ENCODE measurements around the gene SEPSECS.
A peak's percentile ranks its signal among the peaks of the same experiment; 100 is the strongest.

Gene SEPSECS

DNA sequence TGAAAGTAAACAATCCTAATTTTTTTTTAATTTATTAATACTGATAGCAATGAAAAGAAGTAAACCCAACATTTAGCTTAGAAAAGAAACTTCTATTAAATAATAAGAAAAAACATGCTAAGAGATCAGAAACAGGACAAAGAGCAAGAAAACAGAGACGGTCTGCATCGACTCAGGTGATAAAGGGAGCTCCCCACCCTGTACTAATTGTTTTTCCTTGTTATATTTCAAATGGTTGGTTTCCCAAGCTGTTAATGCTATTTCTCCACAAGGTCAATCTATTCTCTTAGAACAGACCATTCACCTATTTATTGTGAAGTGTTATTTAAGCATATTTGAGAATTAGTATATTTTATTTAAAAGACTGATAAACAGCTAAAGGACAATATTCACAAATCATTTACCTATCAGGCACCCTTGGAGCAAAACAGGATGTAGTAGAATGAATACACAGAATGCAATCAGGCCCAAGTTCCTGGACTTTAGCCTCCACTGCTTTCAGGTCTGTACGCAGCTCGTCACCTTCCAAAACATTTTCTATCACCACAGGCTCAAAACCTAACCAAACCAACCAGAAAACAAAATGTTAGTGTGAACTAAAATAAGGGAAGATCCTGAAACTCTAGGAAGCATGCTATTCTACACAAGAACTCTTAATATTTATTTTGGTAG lies 5.5 kb downstream of the SEPSECS start:
- DNase-seq, result no peak

DNA sequence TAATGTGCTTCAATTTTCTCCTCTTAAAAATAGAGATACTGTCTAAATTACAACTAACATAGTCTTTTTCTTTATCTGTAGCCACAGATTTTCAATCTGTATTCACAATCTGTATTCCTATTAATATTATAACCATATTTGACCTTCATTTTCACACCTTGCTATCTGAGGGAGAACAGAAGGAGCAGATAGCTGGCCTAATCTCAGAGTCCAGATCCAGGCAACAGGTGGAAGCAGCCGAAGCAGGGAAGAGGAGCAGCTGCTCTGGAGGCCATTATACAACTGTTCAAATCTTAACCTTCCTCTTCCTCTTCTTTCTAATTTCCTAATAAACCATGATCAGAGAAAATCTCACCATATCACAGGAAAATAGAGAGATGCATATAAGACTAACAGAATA lies 14.2 kb downstream of the SEPSECS start:
- DNase-seq, result no peak

DNA sequence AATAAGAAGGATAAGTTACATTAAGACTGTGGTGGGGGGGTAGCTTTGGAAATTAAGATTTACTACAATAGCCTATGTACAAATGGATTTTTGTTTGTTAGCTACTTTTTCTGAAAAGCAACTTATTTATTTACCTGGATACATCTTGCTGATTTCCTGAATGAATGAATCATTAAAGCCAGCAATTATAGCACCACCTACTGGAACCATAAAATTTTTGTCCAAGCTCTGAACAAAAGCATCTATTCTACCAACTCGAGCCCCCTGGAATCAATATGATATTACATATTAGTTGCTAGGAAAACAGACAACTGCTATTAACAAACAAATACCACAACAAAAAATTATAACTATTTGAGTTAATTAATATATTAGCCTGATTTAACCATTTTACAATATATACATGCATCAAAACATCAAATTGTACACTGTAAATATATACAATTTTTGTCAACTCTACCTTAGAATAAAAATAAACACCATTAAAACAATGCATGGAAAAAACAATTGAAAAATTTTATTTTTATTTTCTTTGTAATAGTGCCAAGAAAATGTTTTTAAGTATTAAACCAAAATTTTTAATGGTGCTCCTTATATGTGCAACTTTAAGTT lies 15.3 kb downstream of the SEPSECS start:
- DNase-seq, result peak in 1 of 2 experiments; percentile 37

DNA sequence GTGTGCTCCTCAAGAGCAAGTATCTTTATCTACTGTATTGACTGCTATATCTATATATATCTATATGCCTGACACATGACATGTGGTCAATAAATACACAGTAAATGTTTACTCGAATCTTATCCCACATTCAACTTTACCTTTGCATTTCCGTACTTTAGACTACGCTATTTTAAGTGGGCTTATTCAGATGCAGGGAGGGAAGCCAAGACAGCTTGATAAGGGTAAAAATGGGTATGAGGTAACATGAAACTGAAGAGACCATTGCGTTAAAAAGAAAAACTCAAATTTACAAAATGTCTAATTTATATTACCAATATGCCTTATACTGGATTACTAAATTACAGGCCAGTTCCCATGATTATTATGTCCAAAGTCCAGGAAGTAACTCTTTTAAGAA lies 17.8 kb downstream of the SEPSECS start:
- no peak for DNase-seq

DNA sequence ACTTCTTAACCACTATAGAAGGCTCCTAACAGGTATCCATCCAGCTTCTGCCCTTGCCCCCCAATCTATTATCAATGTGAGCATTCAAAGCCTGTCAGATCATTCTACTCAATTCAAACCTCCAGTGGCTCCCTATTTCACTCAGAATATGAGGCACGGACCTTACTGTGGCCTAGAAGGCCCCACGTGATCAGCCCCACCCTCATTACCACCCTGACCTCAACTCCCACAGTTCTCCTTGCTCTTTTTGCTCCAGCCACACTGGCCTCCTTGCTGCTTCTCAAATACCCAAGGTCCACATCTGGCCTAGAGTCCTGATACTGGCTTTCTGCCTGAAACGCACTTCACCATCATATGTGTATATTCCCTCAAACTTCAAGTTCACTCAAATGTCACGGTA lies 18.7 kb downstream of the SEPSECS start:
- no peak for DNase-seq

DNA sequence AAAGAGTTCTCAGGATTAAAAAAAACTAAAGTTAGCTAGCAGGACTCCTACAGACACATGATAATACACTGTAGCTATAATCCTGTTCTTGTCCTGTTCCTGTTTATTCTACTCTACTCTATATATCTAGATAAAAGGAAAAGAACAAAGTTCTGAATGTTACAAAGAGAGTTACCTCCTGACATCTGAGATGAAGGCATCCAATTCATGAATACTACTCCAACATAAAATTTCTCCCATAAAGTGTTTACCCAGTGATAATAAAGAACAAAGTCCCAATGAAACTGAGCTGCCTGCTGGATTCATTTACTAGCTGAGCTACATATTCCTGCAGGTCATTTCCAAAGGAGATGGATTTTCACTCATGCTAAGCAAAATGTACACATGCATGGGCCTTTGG lies 27.1 kb downstream of the SEPSECS start:
- DNase-seq, result no peak

DNA sequence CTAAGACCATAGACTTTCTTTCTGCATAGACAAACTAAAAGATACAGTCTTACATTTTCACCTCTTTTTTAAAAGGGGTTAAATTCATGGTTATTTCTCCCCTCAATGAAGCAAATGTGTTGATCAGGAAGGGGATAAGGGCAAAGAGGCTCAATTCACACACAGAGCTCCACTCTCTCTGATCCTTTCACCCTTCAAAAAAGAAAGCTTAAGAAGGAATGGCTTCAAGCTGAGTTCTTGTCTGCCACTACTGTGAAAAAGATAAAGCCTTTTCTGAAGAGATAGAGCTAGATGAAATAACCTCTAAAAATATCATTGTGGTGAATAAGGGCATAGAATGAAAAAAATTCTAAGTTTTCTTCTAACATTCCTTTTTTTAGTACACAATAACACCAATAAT lies 28.3 kb downstream of the SEPSECS start:
- no peak for DNase-seq

DNA sequence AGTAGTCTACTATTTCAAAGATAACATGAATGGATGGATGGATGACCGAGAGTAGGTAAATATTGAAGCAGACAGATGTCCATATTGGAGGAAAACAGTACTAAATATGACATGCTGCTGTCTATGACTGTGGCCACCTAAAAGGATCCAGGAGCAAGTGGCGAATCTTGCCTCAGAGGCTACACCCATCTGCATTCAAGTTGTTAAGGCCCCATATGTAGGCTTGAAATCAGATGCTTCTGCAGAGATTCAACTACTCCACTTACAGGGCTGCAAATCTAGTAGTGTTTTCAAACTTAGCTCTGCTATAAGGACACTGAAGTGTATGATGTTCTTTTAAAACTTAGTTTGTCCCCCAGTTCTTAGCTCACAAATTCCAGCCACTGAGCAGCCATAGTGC lies 28.9 kb downstream of the SEPSECS start:
- DNase-seq, result no peak

DNA sequence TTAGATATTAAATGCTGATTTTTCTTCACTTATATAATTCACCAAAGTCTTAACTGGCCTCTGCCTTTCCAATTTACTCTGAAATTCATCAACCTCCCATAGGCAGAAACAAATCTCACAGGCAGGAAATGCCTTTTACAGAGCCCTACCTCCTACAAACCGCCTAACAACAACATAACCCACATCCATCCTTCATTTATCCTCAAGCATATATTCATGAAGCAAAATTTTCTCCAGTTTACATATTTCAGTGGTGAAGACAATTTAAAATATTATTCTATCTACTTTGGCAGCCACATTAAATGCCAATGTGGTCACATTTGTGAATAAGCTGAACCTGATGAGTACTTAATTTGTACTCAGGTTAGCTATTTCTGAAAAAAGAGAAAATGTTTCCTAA lies 30.3 kb downstream of the SEPSECS start:
- DNase-seq, result no peak

DNA sequence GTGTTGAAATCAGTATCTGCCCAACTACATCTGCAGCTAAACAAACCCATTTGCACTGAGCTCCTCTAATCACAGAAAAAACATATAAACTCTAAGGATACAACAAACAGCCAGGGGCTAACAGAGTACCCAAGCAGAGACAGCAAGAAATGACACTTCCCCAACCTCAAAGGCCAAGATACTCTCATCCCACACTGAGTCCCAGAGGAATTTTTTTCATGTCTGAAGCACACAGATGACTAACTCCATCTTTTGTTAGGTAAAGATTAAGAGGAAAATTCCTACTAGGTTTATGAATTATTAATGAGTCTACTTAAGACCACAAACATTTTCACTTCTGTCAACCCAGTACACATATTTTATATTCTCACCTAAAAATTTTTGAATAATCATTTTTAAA lies 31.6 kb downstream of the SEPSECS start:
- no peak for DNase-seq

DNA sequence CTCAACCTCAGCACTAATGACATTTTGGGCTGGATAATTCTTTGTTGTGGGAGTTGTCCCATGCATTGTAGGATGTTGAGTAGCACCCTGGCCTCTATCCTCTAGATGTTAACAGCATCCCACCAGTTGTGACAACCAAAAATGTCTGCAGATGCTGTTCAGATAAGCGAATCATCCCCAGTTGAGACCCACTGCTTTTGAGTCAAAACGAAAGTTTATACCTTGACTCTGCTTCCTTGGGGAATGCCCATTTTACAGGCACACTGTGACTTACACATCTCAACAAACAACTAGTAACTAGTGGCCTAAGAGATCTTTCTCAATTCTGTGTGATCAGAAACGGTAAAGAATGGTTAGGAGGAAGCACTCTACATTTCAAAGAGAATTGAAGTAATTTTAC lies 37.0 kb downstream of the SEPSECS start:
- no peak for DNase-seq

DNA sequence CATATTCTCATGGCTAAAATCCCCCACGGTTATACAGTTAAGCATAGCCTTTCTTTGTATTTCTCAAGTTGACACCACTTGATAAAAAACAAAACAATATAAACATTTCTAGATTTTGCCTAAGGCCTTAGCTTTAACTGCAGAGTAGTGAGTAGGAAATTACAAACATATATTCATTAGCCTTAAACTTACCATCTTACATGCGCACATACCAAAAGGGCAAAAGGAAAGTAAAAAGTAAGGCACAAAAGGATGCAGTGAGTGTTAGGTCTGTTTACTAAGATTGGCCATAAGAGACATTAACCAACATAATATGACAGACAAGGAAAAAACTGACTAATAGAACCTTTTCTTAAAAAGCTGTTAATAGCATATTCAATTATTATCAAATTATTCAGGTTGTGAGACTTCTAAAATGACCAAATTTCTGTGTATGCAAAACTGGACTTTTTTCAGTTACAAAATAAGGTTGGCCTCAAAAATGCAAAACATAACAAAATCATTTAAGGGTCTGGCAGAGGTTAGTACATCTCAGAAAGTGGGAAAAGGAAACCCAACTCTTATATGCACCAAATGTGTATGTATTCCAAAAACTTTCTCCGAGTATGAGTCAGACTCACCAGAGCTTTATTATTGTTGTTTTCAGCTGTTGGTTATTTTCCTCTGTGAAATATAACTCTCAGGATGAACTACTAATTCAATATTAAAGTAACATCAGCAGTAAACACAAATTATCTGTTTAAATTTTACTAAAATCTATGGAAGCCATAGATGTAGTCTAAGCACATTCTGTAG lies 39.9 kb downstream of the SEPSECS start:
- DNase-seq, result no peak

DNA sequence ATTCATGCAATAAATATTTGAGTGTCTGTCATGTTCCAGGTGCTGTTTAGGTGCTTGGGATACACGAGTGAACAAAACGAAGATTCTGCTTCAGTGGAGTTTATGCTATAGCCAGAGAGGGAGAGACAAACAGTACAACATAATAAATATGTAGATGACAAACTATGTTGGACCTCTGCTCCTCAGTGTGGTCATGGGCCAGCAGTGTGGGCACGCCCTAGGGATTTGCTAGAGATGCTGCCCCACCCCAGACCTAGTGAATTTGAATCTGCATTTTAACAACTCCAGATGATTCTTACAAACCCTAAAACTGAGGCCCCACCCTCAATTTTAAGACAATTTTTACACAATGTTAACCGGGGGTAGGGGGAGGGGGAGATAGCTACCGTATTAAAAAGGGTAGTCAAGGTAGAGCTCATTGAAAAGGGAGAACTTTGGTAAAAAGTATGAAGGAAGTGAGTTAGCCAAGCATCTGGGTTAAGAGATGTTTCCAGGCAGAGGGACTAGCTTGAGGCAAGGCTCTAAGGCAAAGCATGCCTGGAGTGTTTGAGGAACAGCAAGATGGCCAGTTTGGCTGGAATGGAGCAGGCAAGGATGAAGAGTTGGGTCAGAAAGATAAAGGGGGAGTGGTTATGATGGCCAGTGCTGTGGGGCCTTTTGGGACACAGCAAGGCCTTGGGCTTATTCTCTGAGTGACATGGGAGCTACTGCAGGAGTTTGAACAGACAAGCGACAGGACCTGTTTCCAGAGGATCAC lies 42.4 kb downstream of the SEPSECS start:
- DNase-seq, result no peak

DNA sequence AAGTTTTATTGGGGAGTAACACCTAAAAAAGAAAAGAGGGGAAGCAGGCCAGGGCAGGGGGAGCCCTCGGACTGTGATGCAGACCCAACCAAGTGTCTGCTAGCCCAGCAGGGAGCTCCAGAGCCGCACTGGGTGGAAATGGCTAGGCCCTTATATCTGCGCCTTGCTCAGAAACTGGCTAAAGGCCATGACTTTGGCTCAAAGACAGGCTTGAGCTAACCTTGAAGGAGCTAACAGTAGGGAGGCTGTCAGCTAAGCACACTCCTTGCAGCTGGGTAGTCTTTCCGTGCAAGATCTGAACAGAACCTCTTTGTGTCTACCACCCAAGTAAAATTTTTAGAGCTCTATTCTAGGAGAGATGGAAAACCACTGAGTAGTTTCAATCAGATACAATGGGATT lies 43.0 kb downstream of the SEPSECS start:
- no peak for DNase-seq

DNA sequence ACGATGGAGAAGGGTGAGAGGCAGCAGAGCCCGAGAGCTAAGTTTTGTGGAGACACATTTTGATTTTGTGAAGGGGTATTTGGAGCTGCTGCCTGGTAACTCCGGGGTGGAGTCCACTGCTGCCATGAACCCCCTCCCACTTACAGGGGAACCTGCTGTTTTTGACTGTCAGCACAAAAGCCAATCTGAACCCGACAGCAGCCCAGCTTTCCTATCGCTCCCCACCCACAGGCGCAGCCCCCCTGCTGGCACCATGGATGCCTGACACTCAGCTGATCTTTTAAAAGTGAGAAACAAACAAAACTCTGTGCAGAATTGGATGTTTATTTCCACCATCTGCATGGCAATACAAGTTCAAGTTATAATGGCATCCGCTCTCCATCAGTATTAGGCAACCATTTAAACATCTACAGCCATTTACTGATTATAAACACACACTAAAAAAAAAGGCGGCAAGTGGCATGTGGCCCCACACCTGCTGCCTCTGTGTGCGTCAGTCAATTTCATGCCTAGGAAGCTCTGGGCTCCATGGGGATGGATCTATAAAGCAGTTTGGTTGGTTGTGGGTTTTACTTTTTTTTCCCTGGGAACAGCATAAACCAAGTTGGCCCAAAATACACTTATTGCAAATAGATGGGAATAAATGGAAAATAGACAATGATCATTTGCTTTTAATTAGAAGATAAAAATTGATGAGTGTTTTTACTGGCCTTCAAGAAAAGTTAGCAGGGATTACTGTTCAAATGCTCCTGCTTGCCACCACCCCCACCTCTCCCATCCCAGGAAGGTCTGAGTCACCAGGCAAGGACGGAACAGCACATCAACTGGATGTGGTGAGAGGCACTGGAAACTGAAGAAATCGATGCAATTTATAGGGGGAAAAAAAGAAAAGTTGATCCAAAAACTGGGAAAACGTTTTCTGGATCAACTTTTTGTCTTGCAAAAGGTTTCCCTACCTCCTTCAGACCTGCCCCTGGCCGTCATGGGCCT lies 46.0 kb downstream of the SEPSECS start:
- DNase-seq, result no peak

DNA sequence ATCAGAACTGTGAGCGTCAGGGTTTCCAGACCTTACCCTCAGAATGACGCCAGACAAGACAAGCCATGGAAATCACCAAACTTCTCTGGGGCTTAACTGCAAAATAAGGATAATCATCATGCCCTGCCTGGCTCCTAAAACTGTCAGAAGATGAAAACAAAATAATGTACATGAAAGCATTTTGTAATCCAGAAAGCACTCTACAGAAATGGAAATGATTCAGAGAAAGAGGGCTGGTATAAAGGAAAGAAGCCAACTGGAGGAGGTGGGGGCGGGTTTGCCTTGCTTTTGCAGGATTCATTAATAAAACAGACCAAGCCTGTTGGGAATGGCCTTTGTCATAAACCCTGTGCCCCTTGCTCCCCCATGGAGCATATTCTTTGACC lies 47.3 kb downstream of the SEPSECS start:
- DNase-seq, result no peak

DNA sequence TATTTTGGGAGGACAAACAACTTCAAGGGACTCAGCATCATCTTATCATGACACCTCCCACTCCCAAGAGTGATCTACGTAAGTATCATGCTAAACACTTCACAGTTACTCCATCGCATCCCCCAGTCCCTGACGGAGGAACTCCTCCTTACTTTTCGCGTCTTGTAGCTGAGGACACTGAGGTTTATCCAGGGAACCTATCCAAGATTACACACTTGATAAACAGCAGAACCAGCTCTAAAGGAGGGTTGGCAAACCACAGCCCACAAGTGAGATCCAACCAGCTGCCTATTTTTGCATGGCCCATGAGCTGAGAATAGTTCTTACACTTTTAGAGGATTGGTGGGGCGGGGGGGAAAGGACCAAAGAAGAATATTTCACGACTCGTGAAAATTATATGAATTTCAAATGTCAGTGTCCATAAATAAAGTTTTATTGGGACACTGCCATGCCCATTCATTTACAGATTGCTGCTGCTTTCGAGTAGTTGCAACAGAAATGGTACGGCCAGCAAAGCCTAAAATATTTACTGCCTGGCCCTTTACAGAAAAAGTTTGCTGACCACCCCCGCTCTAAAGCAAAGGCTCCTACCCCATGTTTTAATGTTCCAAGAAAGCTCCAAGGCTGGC lies 47.8 kb downstream of the SEPSECS start:
- DNase-seq, result no peak

DNA sequence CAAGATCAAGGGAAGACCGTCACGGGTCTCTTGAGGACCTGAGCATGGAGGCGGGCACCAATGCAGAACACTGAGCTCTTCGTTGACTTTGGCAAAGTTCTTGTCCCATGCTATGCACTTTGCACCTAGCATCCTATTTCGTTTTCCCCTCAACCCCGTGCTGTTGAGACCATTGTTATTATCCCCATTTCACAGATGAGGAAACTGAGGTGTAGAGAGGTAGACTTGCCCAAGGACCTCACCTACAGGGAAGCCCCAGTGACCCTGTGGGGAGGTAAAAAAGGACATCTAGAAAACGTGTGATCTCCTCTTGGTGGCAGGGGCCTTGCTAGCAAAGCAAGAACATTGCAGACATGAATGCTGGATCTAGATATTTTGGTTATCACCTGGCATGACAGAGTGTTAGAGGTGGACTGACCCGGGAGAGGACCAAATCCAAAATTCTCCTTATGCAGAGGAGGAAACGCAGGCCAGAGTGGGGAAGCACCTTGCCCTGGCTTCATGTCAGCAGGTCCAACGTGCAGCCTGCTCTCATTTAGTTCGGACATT lies 48.5 kb downstream of the SEPSECS start:
- no peak for DNase-seq

DNA sequence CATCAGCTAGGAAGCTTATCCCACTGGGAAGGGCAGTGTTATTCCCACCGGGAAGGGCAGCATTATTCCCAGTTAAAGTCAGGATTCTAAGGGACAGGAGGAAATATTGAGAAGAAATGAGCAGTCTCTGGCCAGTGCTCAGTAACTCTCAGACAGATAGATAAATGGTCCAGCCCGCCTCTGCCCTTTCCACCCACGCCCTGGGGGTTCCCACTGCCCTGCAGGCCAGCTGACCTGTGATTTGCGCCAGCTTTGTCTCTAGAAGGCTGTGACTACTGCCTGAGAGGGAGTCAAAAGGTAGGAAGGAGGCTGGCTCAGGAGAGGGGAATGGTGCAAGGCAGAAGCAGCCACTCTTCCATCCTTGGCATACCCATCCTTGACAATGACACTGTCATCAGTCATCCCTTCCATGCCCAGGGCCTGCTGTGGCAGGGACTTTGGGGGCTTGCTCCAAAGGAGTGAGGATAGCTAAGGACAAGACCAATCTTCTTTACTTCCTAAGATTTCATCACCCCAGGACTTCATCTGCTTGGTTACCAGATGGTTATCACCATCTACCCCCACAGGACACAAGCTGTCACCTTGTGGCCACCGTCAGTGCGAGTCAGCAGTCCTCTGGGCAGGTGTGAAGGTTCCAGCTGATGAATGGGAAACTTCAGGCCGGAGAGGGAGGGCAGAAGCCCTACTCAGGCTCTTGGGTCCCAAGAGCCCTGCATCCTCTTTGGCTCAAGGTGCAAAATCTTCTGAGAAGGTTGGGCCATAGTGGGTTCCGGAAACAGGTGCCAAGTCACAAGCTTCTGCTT lies 49.5 kb downstream of the SEPSECS start:
- no peak for DNase-seq

DNA sequence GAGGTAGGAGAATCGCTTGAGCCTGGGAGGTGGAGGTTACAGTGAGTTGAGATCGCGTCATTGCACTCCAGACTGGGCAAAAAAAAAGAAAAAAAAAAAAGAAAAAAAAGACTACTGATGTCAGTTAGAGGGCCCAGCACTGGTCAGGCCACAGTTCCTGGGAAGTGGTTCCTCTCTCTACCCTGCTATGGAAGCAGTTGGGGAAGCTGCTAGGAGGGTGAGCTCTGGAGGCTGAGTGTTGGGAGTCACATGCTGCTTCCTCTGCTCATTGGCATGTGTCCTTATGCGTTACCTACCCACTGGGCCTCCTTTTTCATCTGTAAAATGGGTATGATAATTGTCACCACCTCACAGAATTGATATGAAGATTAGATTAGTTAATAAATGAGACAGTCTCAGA lies 50.7 kb downstream of the SEPSECS start:
- no peak for DNase-seq

DNA sequence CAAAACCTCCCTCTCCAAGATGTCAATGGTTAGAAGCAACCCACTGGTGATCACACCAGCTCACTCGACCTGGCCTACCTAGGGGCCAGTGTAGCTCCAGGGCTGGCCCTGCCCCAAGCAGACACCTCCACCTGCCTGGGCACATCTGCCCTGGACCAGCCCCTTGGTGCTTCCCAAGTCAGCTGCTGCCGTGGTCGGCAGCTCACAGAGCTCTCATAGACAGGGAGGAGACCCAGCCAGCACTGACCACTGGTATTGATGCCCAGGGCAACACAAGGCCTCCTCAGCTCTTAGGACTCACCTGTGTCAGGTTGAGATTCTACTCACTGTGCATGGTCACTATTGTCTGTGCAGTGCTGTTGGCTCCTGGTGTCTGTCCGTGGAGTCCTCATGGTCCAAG lies 51.7 kb downstream of the SEPSECS start:
- no peak for DNase-seq
